Mucosa of stomach (tissue), 1 donor: ENCODE measurements around the gene CTNNA1.

ENCODE experiments used
- H3K27me3 ChIP-seq: one replicate; pipeline ENCODE4 v1.7.0; 2013; ENCODE audit warnings: mild to moderate bottlenecking, low read length; ENCODE audit not compliant: control insufficient read depth, insufficient read depth
- H3K36me3 ChIP-seq: one replicate; pipeline ENCODE4 v1.7.0; 2013; ENCODE audit warnings: low read length; ENCODE audit not compliant: control insufficient read depth, insufficient read depth
- H3K4me1 ChIP-seq: one replicate; pipeline ENCODE4 v1.7.0; 2013; ENCODE audit warnings: mild to moderate bottlenecking, low read length; ENCODE audit not compliant: control insufficient read depth, insufficient read depth
- H3K4me3 ChIP-seq: one replicate; pipeline ENCODE4 v1.7.0; 2013; ENCODE audit warnings: low read length
- H3K9ac ChIP-seq: one replicate; pipeline ENCODE4 v1.7.0; 2013; ENCODE audit warnings: mild to moderate bottlenecking, low read length, moderate library complexity
- H3K9me3 ChIP-seq: one replicate; pipeline ENCODE4 v1.7.0; 2013; ENCODE audit warnings: mild to moderate bottlenecking, low read length, moderate library complexity; ENCODE audit not compliant: control insufficient read depth
- donor health status: Pancreatic carcinoma.

Gene CTNNA1

DNA sequence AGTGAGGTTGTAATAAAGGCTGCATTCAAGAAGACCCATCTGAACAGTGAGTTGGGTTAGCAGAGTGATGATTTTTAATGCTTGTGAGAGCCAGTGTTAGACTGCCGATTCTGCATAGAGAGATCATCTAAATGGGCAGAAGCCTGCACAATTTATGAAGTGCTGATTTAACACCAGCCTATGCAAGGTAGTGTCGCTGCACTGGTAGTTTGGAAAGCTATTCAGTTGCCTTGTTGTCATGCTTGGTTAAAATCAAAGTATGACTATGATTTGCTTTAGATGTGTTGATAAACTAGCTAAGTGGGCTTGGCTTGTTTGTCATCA lies 122.3 kb downstream of the CTNNA1 start:
- Histone ChIP-seq H3K9ac (no peak overlapping the region), H3K4me3 (no peak overlapping the region)

DNA sequence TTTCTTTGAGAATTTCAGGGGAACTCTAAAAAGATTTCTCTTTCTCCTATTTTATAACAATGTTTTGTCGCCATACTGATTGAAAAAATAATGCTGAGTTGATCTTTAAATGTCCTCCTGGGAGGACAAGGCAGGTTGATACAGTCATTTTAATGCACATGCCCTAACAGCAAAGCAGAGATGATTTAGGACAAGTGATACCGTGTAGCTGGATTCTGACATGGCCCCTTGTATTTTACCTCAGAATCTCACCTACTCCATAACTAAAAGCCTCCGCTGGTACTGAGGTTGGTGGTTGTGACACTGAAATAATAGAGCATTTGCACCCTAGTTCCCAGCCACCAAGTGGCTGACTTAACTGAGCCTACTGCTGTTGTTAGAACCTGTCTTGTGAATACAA lies 122.7 kb downstream of the CTNNA1 start:
- H3K9me3 ChIP-seq = no peaks in the 10 kb centered on the region
- H3K36me3 ChIP-seq = no peaks in the 10 kb centered on the region
- H3K4me3 ChIP-seq = no peak overlapping the region
- H3K9ac ChIP-seq = no peak overlapping the region
- no peaks in the 10 kb centered on the region for H3K27me3 ChIP-seq
- H3K4me1 ChIP-seq = peaks cover 11% of the 10 kb centered on the region

More for the DNA sequence above, 122.3 kb downstream of the CTNNA1 start:
- H3K27me3 ChIP-seq = no peaks in the 10 kb centered on the region
- H3K9me3 ChIP-seq = no peaks in the 10 kb centered on the region
- H3K36me3 ChIP-seq = no peaks in the 10 kb centered on the region
- H3K4me1 ChIP-seq = peaks cover 13% of the 10 kb centered on the region

DNA sequence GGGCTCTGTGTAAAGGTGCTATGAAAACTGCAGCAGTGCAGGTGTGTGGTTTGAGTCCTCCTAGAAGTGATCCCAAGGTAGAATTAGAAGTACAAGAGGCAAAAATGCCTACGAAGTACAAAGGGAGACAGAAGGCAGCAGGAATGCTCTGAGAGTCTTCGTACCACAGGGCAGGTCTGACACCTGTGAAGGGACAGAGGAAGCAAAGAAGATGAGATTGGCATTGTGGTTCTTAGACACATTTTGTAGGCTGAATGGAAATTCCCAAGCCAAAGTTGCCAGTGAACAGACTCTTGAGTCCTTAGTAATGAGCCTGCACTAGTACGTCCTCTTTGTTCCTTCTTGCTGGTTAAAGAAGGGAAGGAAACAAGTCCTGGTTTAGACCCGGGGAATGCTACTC lies 123.6 kb downstream of the CTNNA1 start:
- Histone ChIP-seq H3K36me3 (no peaks in the 10 kb centered on the region), H3K4me1 (peaks cover 10% of the 10 kb centered on the region), H3K27me3 (no peaks in the 10 kb centered on the region), H3K9ac (no peak overlapping the region), H3K9me3 (no peaks in the 10 kb centered on the region), H3K4me3 (no peak overlapping the region)

DNA sequence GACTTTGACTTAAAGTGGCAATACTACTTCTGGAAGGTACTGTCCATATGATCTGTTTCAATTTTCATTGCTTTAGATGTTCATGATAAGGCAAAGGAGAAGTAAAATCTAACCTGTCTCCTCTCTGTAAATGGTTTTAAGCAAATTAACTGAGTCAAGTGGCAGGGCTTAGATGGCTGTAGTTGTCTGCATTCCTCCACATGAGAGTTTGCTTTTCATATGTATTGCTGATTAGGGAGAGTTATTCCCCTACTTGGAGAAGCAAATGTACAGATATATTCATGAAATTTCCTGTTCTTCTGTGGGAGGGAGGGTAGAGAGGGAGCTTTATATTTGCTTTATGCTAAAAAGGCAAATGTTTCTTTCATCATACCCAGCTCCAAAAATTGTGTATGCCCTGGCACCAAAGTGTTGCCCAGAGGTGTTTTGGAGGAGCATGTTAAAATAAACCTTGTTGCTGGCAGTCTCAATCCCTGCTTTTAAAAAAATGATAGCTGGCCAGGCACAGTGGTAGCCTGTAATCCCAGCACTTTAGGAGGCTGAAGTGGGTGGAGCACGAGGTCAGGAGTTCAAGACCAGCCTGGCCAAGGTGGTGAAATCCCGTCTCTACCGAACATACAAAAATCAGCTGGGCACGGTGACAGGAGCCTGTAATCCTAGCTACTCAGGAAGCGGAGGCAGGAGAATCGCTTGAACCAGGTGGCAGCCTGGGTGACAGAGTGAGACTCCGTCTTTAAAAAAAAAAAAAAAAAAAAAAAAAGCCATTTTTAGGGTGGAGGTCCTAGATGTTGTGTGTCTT lies 125.4 kb downstream of the CTNNA1 start:
- no peak overlapping the region for H3K9ac ChIP-seq
- H3K4me1 ChIP-seq = peaks cover 5% of the 10 kb centered on the region

DNA sequence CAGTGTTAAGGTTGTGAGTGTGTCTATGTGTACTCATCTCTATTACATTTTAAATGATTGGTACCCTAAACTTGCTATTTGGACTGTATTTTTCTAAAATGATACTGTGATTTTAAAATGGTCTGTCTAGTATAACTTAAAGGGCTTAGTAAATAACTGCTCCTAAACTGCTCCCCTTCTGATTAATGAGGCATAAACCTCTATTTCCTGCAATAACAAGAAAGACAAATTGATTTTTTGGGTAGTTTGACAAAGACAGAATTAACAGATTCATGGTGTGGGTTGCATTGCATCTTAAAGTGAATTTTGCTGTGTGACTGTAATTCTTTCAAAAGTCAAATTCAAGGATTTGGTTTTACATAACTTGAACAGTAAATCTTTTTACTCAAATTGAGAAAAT lies 130.0 kb downstream of the CTNNA1 start:
- no peaks in the 10 kb centered on the region for H3K4me1 ChIP-seq
- H3K9ac ChIP-seq = no peak overlapping the region
- H3K9me3 ChIP-seq = no peaks in the 10 kb centered on the region
- no peaks in the 10 kb centered on the region for H3K36me3 ChIP-seq
- H3K4me3 ChIP-seq = no peak overlapping the region
- H3K27me3 ChIP-seq = no peaks in the 10 kb centered on the region

More for the DNA sequence above, 125.4 kb downstream of the CTNNA1 start:
- H3K36me3 ChIP-seq = no peaks in the 10 kb centered on the region
- H3K4me3 ChIP-seq = no peak overlapping the region
- no peaks in the 10 kb centered on the region for H3K27me3 ChIP-seq
- no peaks in the 10 kb centered on the region for H3K9me3 ChIP-seq

DNA sequence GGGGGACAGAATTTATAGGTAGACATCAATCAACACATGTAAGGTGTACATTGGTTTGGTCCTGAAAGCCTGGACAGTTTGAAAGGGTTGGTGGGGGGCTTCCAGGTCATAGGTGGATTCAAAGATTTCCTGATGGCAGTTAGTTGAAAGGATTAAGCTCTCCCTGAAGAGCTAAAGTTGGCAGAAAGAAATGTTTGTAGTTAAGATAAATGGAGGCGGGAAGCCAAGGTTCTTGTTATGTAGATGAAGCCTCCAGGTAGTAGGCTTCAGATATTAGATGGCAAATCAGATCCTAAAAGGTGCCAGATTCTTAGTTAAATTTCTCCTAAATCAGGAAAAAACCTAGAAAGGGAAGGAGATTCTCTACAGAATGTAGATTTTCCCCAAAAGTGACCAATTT lies 130.9 kb downstream of the CTNNA1 start:
- peaks cover 3% of the 10 kb centered on the region for H3K36me3 ChIP-seq
- H3K9me3 ChIP-seq = no peaks in the 10 kb centered on the region
- H3K9ac ChIP-seq = no peak overlapping the region
- H3K4me3 ChIP-seq = no peak overlapping the region
- H3K4me1 ChIP-seq = no peaks in the 10 kb centered on the region
- H3K27me3 ChIP-seq = no peaks in the 10 kb centered on the region

DNA sequence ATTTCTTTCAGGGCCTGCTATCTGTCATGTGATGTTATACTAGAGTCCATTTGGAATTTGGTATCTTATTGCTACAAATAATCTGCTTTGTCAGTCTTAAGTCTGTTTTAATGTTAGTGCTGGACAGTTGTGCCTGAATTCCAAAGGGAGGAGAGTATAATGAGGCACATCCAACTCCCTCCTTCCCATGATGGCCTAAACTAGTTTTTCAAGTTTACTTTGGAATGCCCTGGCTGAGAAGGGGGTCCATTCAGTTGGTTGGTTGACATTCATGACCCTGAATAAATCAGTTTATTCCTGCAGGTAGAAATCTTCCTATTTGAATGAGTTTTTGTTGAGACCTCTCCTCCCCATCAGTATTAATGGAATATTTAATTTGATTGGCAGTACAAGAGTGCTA lies 131.3 kb downstream of the CTNNA1 start:
- peaks cover 5% of the 10 kb centered on the region for H3K36me3 ChIP-seq
- no peak overlapping the region for H3K9ac ChIP-seq
- no peak overlapping the region for H3K4me3 ChIP-seq
- H3K4me1 ChIP-seq = no peaks in the 10 kb centered on the region
- no peaks in the 10 kb centered on the region for H3K27me3 ChIP-seq
- H3K9me3 ChIP-seq = no peaks in the 10 kb centered on the region

DNA sequence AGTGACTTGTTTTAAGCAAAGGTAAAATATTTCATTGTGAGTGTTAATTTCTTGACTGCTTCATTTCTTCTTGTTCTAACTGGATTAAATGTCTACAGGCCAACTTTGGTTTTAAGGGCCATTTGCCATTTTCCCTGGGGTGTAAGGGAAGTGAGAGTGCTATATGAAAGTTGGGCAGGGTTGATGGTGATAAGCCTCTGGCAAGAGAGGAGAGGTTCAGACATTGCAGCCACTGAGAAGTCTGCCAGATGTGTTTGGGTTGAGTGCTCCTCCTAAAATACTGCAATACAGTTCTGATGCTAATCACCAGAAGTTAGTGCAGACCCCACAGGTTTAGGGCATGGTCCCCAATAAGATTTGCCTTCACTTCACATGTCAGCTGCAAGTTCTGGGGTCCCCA lies 136.8 kb downstream of the CTNNA1 start:
- Histone ChIP-seq H3K4me1 (no peaks in the 10 kb centered on the region), H3K27me3 (no peaks in the 10 kb centered on the region), H3K36me3 (peaks cover 14% of the 10 kb centered on the region), H3K9me3 (no peaks in the 10 kb centered on the region), H3K4me3 (no peak overlapping the region), H3K9ac (no peak overlapping the region)

DNA sequence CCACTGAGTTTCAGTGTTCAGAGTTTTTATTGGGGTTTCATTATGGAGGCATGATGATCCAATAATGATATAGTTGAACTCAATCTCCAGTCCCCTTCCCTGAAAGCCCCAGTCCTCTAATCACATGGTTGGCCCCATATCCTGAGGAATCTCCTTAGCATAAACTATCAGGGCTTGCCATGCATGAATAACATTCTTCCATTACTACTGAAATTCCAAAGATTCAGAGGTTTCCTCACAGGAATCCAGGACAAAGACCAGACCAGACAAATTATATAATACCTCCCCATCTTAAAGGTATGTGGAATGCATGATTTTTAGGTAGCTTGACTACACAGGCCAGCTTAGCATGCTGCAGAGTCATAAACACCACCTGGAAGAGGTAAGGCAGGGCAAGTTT lies 137.4 kb downstream of the CTNNA1 start:
- Histone ChIP-seq H3K9ac (no peak overlapping the region), H3K9me3 (no peaks in the 10 kb centered on the region), H3K4me1 (no peaks in the 10 kb centered on the region), H3K4me3 (no peak overlapping the region), H3K27me3 (no peaks in the 10 kb centered on the region), H3K36me3 (peaks cover 14% of the 10 kb centered on the region)

DNA sequence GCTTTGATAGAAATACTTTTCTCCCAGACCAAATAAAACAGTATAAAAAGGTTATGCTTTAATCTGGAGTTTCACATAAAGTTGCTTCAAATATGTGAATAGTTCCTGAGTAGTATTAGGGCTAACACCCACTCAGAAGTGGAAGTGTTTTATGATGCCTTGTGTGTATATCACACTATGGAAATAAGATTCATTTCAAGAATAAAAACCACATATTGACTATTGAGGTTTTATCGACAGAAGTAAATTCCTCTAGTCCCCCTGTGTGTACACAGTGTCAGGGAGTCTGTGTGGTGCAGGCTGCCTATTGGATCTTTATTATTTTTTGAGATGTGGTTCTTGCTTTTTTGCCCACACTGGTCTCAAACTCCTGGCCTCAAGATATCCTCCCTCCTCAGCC lies 142.7 kb downstream of the CTNNA1 start:
- H3K9ac ChIP-seq = no peak overlapping the region
- no peaks in the 10 kb centered on the region for H3K4me1 ChIP-seq
- H3K36me3 ChIP-seq = peaks cover 4% of the 10 kb centered on the region

DNA sequence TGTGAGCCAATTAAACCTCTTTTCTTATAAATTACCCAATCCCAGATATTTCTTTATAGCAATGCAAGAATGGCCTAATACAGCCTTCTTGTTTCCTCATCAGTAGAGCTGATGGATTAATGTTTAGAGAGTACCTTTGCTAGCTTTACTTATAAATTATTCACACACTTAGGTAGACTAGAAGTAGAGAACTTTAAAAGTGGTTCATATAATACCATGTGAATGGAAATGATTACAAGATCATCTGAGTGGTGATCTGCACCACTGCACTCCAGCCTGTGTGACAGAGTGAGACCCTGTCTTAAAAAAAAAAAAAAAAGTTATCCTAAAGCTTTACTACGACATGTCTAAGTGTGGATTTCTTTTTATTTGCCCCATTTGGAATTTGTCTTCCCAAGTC lies 145.1 kb downstream of the CTNNA1 start:
- Histone ChIP-seq H3K4me3 (no peak overlapping the region), H3K36me3 (peaks cover 4% of the 10 kb centered on the region), H3K9me3 (no peaks in the 10 kb centered on the region), H3K27me3 (no peaks in the 10 kb centered on the region), H3K9ac (no peak overlapping the region), H3K4me1 (peaks cover 12% of the 10 kb centered on the region)

More for the DNA sequence above, 142.7 kb downstream of the CTNNA1 start:
- H3K27me3 ChIP-seq = no peaks in the 10 kb centered on the region
- H3K9me3 ChIP-seq = no peaks in the 10 kb centered on the region
- H3K4me3 ChIP-seq = no peak overlapping the region

DNA sequence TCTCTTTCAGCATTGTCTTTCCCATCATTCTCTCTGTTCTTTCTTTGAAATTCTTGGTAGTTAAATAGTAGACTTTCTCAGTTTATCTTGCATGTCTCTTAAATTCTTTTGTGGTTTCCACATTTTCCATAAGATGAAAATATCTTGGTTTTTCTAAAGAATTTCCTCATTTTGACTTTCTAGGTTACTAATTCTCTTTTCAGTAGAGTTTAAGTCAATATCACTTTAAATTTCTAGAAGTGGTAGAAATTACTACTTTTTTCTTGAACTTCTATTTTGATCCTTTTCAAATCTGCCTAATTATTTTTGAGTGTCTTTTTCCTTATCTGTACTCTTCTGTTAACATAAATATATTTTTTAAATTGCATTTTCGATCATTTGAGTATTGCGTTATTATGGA lies 145.5 kb downstream of the CTNNA1 start:
- Histone ChIP-seq H3K9ac (no peak overlapping the region), H3K27me3 (no peaks in the 10 kb centered on the region), H3K36me3 (peaks cover 4% of the 10 kb centered on the region), H3K4me3 (no peak overlapping the region), H3K4me1 (peaks cover 13% of the 10 kb centered on the region), H3K9me3 (no peaks in the 10 kb centered on the region)
